Stimulated activated CD8-positive, alpha-beta memory T cell treated with anti-CD3 and anti-CD28 coated beads, Interleukin-7, amount 100 ng/mL, for 48 hours (primary cell): ENCODE measurements around the gene OR4K17.
"Not testable (repeated sequence)": the region's sequence is repeated elsewhere in the genome, so short reads cannot be mapped to it uniquely, and the experiment has no call there.

Experiments
- DNase-seq, 2 donors: peaks; one replicate each; pipeline ENCODE4 v3.0.0-alpha.2; 2020; ENCODE audit warnings: low read depth in 1 of 2; ENCODE audit errors: extremely low read depth in 1 of 2

OR4K17 gene, protein sequence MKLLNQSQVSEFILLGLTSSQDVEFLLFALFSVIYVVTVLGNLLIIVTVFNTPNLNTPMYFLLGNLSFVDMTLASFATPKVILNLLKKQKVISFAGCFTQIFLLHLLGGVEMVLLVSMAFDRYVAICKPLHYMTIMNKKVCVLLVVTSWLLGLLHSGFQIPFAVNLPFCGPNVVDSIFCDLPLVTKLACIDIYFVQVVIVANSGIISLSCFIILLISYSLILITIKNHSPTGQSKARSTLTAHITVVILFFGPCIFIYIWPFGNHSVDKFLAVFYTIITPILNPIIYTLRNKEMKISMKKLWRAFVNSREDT

DNA sequence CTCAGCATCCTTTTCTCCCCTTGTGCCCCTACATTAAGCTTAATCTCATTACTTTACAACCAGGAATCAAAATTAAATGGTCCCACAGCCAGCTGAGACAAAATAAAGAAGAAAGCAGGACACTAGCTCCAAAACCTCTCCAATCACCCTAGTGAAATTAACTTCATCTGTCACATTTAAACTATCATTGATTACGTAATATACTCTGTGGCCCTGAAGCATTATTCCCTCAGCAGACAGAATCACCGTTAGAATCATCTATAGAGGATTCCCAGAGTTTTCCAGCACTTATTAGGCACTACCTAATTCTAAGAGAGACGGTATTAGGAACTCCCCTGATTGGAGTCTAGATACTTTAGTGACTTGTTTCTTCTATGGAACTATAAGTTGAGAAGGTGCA lies at the start of gene OR4K17:
OR4K17 (plus strand) TSS at position 302 of the 400 bp plus-strand sequence. CDS start 6,761 bp downstream, outside the sequence.
- DNase-seq = no peak

DNA sequence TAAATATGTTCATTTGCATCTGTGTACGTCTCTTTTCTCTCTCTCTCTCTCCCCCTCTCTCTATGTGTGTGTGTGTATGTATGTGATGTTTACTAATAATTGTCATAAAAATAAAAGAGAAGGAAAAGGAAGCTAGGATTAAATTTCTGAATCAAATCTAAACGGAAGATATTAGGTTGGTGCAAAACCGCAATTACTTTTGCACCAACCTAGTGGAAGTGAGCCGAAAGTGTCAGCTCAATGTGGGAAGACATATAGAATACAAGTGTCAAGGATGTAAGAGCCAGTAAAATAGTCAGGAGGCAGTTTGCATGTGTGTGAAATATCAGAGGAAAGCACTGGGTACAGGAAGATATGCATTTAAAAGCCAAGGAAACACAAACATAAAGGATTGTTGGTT lies 18.5 kb upstream of the OR4K17 start:
- no peak for DNase-seq

GRCh38 chr14:20093442-20093841 lies 17.1 kb upstream of the OR4K17 start:
- no peak for DNase-seq

GRCh38 chr14:20098926-20099770 lies 11.4 kb upstream of the OR4K17 start:
- not testable (repeated sequence) for DNase-seq

- DNase-seq = no peak
Measured at GRCh38 chr14:20112321-20112720, 1.8 kb downstream of the OR4K17 start.

GRCh38 chr14:20116748-20117147 lies 6.2 kb downstream of the OR4K17 start:
- DNase-seq = no peak

DNA sequence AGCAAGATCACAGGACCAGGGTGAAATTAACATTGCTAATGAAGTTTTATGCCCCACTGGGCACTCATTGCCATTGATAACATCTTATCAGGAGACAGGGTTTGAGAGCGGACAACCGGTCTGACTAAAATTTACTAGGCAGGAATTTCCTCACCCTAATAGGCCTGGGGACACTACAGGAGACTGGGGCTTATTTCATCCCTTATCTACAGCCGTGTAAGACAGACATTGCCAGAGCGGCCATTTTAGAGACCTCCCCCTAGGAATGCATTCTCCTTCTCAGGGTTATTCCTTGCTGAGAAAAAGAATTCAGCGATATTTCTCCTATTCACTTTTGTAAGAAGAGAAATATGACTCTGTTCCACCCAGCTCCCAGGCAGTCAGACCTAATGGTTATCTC lies 8.3 kb downstream of the OR4K17 start:
- DNase-seq = no peak

- DNase-seq = no peak
Measured at GRCh38 chr14:20138520-20138919, 28.0 kb downstream of the OR4K17 start, which contains the start of gene OR4N5. Gene OR4N5, plus strand, starts transcription at chr14:20138820. Its CDS starts 4,916 bp downstream, at chr14:20143736.

GRCh38 chr14:20143911-20144310 lies 33.4 kb downstream of the OR4K17 start:
- DNase-seq = no peak

DNA sequence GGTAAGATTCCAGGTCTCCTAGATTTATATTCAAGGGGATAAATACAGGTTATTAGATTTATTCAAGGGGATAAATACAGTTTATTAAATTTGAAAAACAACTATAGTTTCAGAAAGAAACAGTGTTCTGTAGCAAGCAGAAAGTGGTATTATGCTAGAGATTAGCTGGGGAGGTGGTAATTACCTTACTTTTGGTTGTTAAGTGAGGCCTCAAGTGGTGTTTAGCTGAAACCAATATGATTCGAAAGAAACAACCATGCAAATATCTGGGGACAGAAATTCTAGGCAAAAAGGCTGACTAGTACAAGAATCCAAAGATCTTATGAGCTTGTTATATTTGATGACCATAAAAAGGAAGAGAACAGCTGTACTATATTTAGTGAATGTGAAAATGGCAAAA lies 34.3 kb downstream of the OR4K17 start:
- no peak for DNase-seq

DNA sequence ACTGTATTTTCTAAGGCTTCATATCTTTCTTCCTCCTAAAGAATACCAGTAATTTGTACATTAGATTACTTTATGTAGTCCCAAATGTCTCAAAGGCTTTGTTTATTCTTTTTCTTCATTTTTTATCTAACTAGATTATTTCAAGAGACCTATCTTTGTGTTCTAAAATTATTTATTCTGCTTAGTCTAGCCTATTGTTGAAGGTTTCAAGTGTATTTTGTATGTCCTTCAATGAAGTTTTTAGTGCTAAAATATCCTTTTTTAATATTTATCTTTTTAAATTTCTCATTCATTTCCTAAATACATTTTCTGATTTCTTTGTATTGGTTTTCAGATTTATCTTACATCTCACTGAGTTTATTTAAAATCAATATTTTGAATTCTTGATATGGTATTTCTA lies 53.9 kb downstream of the OR4K17 start:
- no peak for DNase-seq

- DNase-seq = no peak
Measured at GRCh38 chr14:20167091-20167490, 56.6 kb downstream of the OR4K17 start.

DNA sequence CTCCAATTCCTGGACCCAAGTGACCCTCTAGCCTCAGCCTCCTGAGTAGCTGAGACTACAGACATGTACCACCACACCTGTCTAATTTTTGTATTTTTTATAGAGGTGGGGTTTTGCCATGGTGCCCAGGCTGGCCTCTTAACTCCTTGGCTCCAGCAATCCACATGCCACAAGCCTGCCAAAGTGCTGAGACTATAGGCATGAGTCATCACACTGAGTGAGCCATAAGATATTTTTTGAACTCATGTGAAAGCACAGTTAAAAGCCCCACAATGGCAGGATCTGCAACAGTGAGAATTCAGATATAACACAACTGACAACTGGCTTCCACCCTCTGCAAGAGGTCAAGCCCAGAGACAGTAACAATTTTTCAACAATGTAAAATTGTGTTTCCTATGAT lies 59.3 kb downstream of the OR4K17 start:
- not testable (repeated sequence) for DNase-seq
